Psoas muscle (tissue), 8 donors: ENCODE measurements around the gene TRPM2. TPM values are rescaled to one million over a fixed set of nuclear protein-coding genes. Genes with fewer than 3 reads are reported as not detected.

Experiments
- ATAC-seq, 4 donors: fragments of 200-7000 bp; cut with Tn5 transposase; one replicate each; pipeline ENCODE4 v1.9.1; 2020; ENCODE audit warnings: moderate library complexity in 3 of 4, mild to moderate bottlenecking in 2 of 4
- DNase-seq, 2 donors: peaks; one replicate each; pipeline ENCODE4 v3.0.0-alpha.2; 2020
- H3K27ac ChIP-seq: fragments of 200-600 bp; one replicate; pipeline ENCODE4 v1.8.0; 2022
- H3K27me3 ChIP-seq, 3 donors: fragments of 200-600 bp in 1 of 3; one replicate each; pipeline versions ENCODE4 v1.6.1 to v1.8.0; 2013 to 2022; ENCODE audit warnings: low read length in 2 of 3, mild to moderate bottlenecking in 2 of 3, moderate library complexity in 1 of 3; ENCODE audit not compliant: insufficient read depth in 3 of 3
- H3K36me3 ChIP-seq, 2 donors: fragments of 200-600 bp in 1 of 2; one replicate each; pipeline versions ENCODE4 v1.6.1 to v1.8.0; 2013 to 2022; ENCODE audit warnings: low read depth in 1 of 2, mild to moderate bottlenecking in 1 of 2, moderate library complexity in 1 of 2; ENCODE audit not compliant: insufficient read depth in 1 of 2
- H3K4me1 ChIP-seq: fragments of 200-600 bp; one replicate; pipeline ENCODE4 v1.8.0; 2022
- H3K4me3 ChIP-seq: fragments of 200-600 bp; one replicate; pipeline ENCODE4 v1.8.0; 2022; ENCODE audit warnings: mild to moderate bottlenecking
- H3K9me3 ChIP-seq: fragments of 200-600 bp; one replicate; pipeline ENCODE4 v1.8.0; 2022
- CTCF ChIP-seq: fragments of 200-600 bp; IDR thresholded peaks from one replicate; pipeline ENCODE4 v1.8.0; 2022; ENCODE audit warnings: antibody characterized with exemption
- WGBS, 3 donors: extraction: QIAGEN DNeasy Blood & Tissue Kit; methylation state at CpG; one replicate each; pipeline versions ENCODE4 v1.1.6 to v1.1.7; 2013; 5-methylcytosine and 5-hydroxymethylcytosine counted together
- intact Hi-C, 2 donors: fragments of 100-400 bp; cut with DNase I; formaldehyde crosslinking; loops; one replicate each; pipeline versions ENCODE4 v1.11.0 to v1.14.2; 2022
- polyA plus RNA-seq, 3 donors: library from polyadenylated mRNA; stranded (reverse); fragments of 200-250 nt; gene quantifications; one replicate each; pipeline ENCODE4 v1.2.3, GENCODE V29; 2013
- total RNA-seq, 4 donors: library from RNA; stranded (reverse); fragmentation: NEBNext Ultra II Directional in 2 of 4; extraction: Animal tissue kit (Norgen Biotek cat#: 25700) in 2 of 4; gene quantifications; one replicate each; pipeline versions ENCODE4 v1.2.1 to v1.2.4, GENCODE V29; 2021 to 2023
- donor health status: healthy with polysubstance abuse.
- donor health status: DM: no; HTN: no; CAD: no; lungs with moderate emphysema.
- donor health status: Bipolar disorder and iron deficiency.
- donor health status: healthy.
- donor health status: DM: yes; HTN: yes; CAD: no.
- donor health status: DM: no; HTN: no; CAD: no.
- donor health status: DM: no; HTN: no; CAD: no.
- donor health status: DM: yes; HTN: yes; CAD: no.

The TRPM2 gene
- total and polyA plus RNA-seq, 7 donors = 0.08 to 1.7 (median 0.76) TPM

DNA sequence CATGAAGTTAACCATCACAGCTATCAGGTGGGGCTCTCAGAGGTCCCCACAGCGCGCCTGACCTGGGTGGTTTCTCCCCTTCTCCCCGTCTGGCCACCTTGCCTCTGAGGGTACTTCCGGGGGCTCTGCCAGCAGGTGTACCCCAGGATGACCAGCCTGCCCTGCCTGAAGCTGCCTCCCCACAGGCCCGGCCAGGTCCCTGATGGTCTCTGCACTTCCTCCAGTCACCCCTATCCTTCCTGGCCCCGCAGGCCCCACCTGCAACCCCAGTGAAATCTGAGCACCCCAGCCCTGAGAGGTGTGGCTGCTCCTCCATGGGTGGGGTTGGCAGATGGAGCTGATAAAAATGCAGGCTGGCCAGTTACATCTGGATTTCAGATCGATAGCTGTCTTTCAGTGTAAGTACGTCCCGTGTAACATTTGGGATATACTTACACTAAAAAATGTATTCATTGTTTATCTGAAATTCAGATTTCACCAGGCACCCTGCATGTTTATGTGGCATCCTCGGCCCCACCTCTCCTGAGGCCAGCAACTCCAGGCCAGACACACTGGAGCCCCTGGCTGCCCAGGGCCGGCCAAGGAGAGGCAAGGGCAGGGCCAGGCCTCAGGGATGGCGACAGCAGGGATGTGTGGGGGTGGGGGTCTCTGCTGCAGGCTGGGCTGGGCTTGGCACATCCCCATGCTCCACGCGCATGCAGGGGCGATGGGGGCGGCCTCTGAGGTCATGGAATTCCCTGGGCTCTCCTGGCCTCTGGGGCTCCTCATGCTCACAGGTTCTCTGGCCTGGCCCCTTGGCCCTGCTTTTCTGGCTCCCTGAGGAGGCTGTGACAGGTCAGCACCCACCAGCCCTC, 127.0 kb downstream of the TRPM2 start:
- no peak for TF ChIP-seq CTCF
- H3K27ac ChIP-seq = no peak overlapping the region
- H3K36me3 ChIP-seq = no peaks in the 10 kb centered on the region
- no peak overlapping the region for H3K4me3 ChIP-seq
- H3K9me3 ChIP-seq = no peaks in the 10 kb centered on the region
- H3K27me3 ChIP-seq = peaks cover 0 to 20% (median 4%) of the 10 kb centered on the region in 3 donors
- 80 to 87% (median 85%) methylated on average over 16 of the region's 16 CpGs for whole genome bisulfite sequencing, 3 donors
- DNase-seq (no peak), ATAC-seq (no peak)
- H3K4me1 ChIP-seq = no peaks in the 10 kb centered on the region
- intact Hi-C loops = no loop called here

DNA sequence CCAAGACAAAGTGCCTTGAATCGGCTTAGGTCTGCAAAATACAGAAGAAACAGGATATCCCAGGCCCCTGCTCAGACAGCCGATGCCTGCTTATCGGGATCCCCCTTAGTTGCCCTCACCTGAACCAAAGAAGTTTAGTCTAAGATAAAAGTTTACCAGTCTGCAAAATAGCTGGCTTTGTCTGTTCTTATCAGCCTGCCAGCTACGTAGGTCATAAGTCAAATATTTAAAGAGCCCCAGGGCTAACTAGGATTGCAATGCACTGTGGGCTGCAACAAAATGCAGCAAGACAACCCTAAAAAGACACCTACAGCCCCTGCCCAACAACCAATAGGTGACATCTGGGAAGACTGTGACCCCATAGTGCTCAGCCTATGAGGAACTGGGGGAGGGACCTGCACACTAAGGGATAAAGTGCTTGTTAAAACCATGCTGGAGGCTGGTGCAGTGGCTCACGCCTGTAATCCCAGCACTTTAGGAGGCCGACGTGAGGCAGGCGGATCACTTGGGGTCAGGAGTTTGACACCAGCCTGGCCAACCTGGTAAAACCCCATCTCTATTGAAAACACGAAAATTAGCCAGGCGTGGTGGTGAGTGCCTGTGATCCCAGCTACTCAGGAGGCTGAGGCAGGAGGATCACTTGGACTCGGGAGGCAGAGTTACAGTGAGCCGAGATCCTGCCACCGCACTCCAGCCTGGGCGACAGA, 129.3 kb downstream of the TRPM2 start:
- 72 to 75% (median 73%) methylated on average over 14 of the region's 14 CpGs for WGBS, 3 donors
- intact Hi-C loops = no loop called here
- no peak overlapping the region for H3K27ac ChIP-seq

DNA sequence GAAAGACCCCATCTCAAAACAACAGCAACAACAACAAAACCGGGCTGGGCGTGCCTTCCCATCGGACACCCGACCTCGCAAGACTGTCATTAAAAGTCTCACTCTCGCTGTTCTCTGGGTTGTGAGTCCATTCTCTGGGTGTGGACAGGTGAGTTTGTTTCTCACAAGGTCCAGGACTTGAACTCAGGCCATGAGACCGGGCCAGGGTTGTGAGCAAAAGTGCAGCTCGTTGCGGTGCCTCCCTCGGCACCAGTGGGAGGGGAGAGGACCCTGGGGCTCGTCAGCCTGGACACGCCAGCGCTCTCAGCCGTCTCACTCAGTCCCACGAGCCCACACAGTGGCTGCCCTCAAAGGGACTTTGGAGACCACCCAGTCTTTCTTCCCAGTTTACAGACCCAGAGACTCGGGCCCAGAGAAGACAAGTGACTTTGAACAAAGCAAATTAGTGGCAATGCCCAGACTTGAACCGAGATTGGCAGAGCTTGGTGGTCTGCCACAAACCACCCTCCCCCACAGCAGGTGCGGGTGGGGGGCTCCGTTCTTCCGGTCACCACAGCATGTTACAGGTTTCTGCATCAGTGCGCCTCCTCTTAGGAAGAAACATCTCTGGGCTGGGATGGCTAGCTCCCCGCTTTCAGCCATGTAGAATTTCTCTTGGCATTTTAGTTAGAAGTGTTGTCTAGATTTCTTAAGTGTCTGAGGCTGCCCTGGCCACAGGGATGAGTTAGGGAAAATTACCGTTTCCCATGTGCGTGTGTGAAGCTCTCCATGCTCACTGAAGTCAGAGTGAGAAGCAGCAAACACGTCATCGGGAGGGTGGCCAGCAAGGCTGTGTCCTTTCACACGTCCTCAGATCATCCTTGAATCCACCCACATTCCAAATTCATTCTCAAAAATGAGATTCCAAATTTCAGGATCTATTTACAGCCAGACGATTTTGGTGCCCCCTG, 130.1 kb downstream of the TRPM2 start:
- Histone ChIP-seq H3K27ac (no peak overlapping the region), H3K27me3 (peaks cover 0 to 13% (median 2%) of the 10 kb centered on the region in 3 donors), H3K9me3 (no peaks in the 10 kb centered on the region), H3K4me1 (no peaks in the 10 kb centered on the region), H3K4me3 (no peak overlapping the region), H3K36me3 (no peaks in the 10 kb centered on the region)
- intact Hi-C loops = no loop called here
- TF ChIP-seq CTCF = no peak
- ATAC-seq = no peak
- no peak for DNase-seq
- WGBS, 3 donors = 62 to 67% (median 62%) methylated on average over 28 of the region's 28 CpGs

More for the DNA sequence above, 129.3 kb downstream of the TRPM2 start:
- Histone ChIP-seq H3K9me3 (no peaks in the 10 kb centered on the region), H3K4me3 (no peak overlapping the region), H3K36me3 (no peaks in the 10 kb centered on the region), H3K4me1 (no peaks in the 10 kb centered on the region), H3K27me3 (peaks cover 0 to 14% (median 4%) of the 10 kb centered on the region in 3 donors)
- no peak for DNase-seq
- ATAC-seq = no peak
- TF ChIP-seq CTCF = no peak

GRCh38 chr21:44484498-44485253, 131.3 kb downstream of the TRPM2 start:
- no peak overlapping the region for H3K4me3 ChIP-seq
- 79 to 90% (median 83%) methylated on average over 25 to 43 of the region's 43 CpGs for WGBS, 3 donors
- no peak for TF ChIP-seq CTCF
- H3K4me1 ChIP-seq = no peaks in the 10 kb centered on the region
- H3K27ac ChIP-seq = no peak overlapping the region
- ATAC-seq (no peak), DNase-seq (no peak)
- peaks cover 0 to 13% (median 2%) of the 10 kb centered on the region in 3 donors for H3K27me3 ChIP-seq
- no peaks in the 10 kb centered on the region for H3K9me3 ChIP-seq
- intact Hi-C loops = no loop called here
- no peaks in the 10 kb centered on the region for H3K36me3 ChIP-seq
